ENCODE measurements around the gene TPH2. TPM values are rescaled to one million over a fixed set of nuclear protein-coding genes. Genes with fewer than 3 reads are reported as not detected.

The TPH2 gene
- total and polyA plus RNA-seq, 2 of the 13 experiments (the other 11 are each of a cell fraction or from before 2014, with no cell fraction given) = not detected

- TF ChIP-seq ZBTB40 (IDR thresholded peaks at IDR 0.05) (no peak), ZBTB40 (CRISPR knock-in tag; IDR thresholded peaks at IDR 0.05) (0 out of 2 replicates have a peak, but pooled peaks have one; percentile 28), BORCS8-MEF2B (CRISPR knock-in tag; IDR thresholded peaks at IDR 0.05) (peak; percentile 93), ZSCAN31 (CRISPR knock-in tag; IDR thresholded peaks at IDR 0.05; ENCODE audit: low read depth) (peak; percentile 82), ZBTB43 (CRISPR knock-in tag; conservative IDR thresholded peaks at IDR 0.05) (peak; percentile 89), ZNF782 (CRISPR knock-in tag; IDR thresholded peaks at IDR 0.05; ENCODE audit: borderline replicate concordance) (no peak), SAFB2 (CRISPR knock-in tag; IDR thresholded peaks at IDR 0.05; ENCODE audit: borderline replicate concordance, low read depth) (0 out of 2 replicates have a peak, but pooled peaks have one; percentile 44), RXRB (CRISPR knock-in tag; IDR thresholded peaks at IDR 0.05; ENCODE audit: borderline replicate concordance) (peak; percentile 74), MTF1 (CRISPR knock-in tag; IDR thresholded peaks at IDR 0.05) (no peak), ATF7-NPFF (CRISPR knock-in tag; IDR thresholded peaks at IDR 0.05; ENCODE audit: low read depth) (peak; percentile 75), MXD4 (CRISPR knock-in tag; IDR thresholded peaks at IDR 0.05) (peak; percentile 76; the same call in 1 of the 2 replicates), TEAD2 (CRISPR knock-in tag; IDR thresholded peaks at IDR 0.05) (no peak), RNF2 (conservative IDR thresholded peaks at IDR 0.05; ENCODE audit: low read depth) (no peak), ZNF788 (CRISPR knock-in tag; IDR thresholded peaks at IDR 0.05; ENCODE audit: borderline replicate concordance) (peak; percentile 61; the same call in 1 of the 2 replicates), PRDM10 (CRISPR knock-in tag; IDR thresholded peaks at IDR 0.05; ENCODE audit: low read depth) (0 out of 2 replicates have a peak, but pooled peaks have one; percentile 56)
Observed at GRCh38 chr12:71938728-71939385, at the start of gene TPH2 (continued).

All from HepG2 (cell line).